H1 (cell line): ENCODE data around the gene CST11. TPM values are rescaled to one million over a fixed set of nuclear protein-coding genes. Genes with fewer than 3 reads are reported as not detected.

Experiments used
- CTCF ChIA-PET: fragments of 300-600 bp; sonication (Branson Sonifier 250); formaldehyde crosslinking; loops from one replicate; lab custom pipeline; 2021; ENCODE audit not compliant: partially characterized antibody; lab: Charles Lee
- POLR2A ChIA-PET: fragments of 300-600 bp; sonication (Branson Sonifier 250); formaldehyde crosslinking; loops from one replicate; lab custom pipeline; 2021; ENCODE audit warnings: inconsistent platforms; ENCODE audit not compliant: partially characterized antibody; lab: Charles Lee
- DNase-seq, 2 experiments: peaks; one replicate each; pipeline versions ENCODE4 v3.0.0 to v3.0.0-alpha.2; 2010 to 2022; ENCODE audit warnings: low spot score in 2 of 2, low read depth in 1 of 2, mixed read lengths in 1 of 2
- FAIRE-seq: peaks from 2 replicates; lab custom pipeline; 2011; peaks lifted over from hg19 to GRCh38; lab: Jason Lieb, UNC
- H2AFZ ChIP-seq: 2 replicates; pipeline ENCODE4 v1.8.1; 2012; ENCODE audit warnings: low read length, inconsistent platforms
- H2AK5ac ChIP-seq: 2 replicates; pipeline ENCODE4 v1.6.1; 2013; ENCODE audit warnings: low read depth, low read length
- H2BK120ac ChIP-seq: replicated peaks from 2 replicates; pipeline ENCODE3; 2013; ENCODE audit warnings: low read depth, low read length, inconsistent platforms
- H2BK12ac ChIP-seq: 2 replicates; pipeline ENCODE4 v1.6.1; 2013; ENCODE audit warnings: low read depth, low read length
- H2BK15ac ChIP-seq: 2 replicates; pipeline ENCODE4 v1.6.1; 2013; ENCODE audit warnings: low read length
- H2BK20ac ChIP-seq: 2 replicates; pipeline ENCODE4 v1.6.1; 2013; ENCODE audit warnings: low read length
- H2BK5ac ChIP-seq: 2 replicates; pipeline ENCODE4 v1.6.1; 2013; ENCODE audit warnings: low read depth, low read length
- H3K14ac ChIP-seq: 2 replicates; pipeline ENCODE4 v1.6.1; 2013; ENCODE audit warnings: inconsistent platforms; ENCODE audit not compliant: insufficient read length
- H3K18ac ChIP-seq: 2 replicates; pipeline ENCODE4 v1.6.1; 2013; ENCODE audit warnings: low read length; ENCODE audit errors: extremely low read depth
- H3K23ac ChIP-seq: 2 replicates; pipeline ENCODE4 v1.6.1; 2013; ENCODE audit warnings: inconsistent platforms; ENCODE audit not compliant: insufficient read length
- H3K23me2 ChIP-seq: 2 replicates; pipeline ENCODE4 v1.6.1; 2013; ENCODE audit warnings: low read depth, low read length
- H3K27ac ChIP-seq: 2 replicates; pipeline ENCODE4 v1.6.1; 2011; ENCODE audit warnings: low read depth, low read length, inconsistent platforms
- H3K27me3 ChIP-seq, 4 experiments: replicated peaks in 1 of 4; 1 replicate in 1 of 4; 2 replicates in 3 of 4; pipeline versions ENCODE4 v1.6.1 to v1.8.1; 2011 to 2013; ENCODE audit warnings: low read length in 3 of 4, mild to moderate bottlenecking in 3 of 4, inconsistent platforms in 2 of 4, mixed read lengths in 2 of 4, moderate library complexity in 1 of 4; ENCODE audit not compliant: control insufficient read depth in 3 of 4, insufficient read depth in 3 of 4; ENCODE audit errors: extremely low read depth in 1 of 4
- H3K36me3 ChIP-seq, 4 experiments: 2 replicates each; pipeline versions ENCODE4 v1.6.1 to v1.8.1; 2011 to 2013; ENCODE audit warnings: mild to moderate bottlenecking in 4 of 4, low read length in 3 of 4, moderate library complexity in 2 of 4, control low read depth in 1 of 4, inconsistent platforms in 1 of 4; ENCODE audit not compliant: insufficient read depth in 4 of 4, control insufficient read depth in 2 of 4
- H3K4ac ChIP-seq: replicated peaks from 2 replicates; pipeline ENCODE3; 2013; ENCODE audit warnings: low read length, low read depth, mixed read lengths, inconsistent platforms; ENCODE audit not compliant: insufficient read length
- H3K4me1 ChIP-seq, 4 experiments: replicated peaks in 1 of 4; 1 replicate in 1 of 4; 2 replicates in 3 of 4; pipeline versions ENCODE4 v1.6.1 to v1.8.1; 2011 to 2013; ENCODE audit warnings: low read length in 3 of 4, inconsistent platforms in 2 of 4, mixed read lengths in 1 of 4; ENCODE audit not compliant: insufficient read depth in 4 of 4, control insufficient read depth in 3 of 4
- H3K4me2 ChIP-seq, 2 experiments: 2 replicates each; pipeline versions ENCODE4 v1.6.1 to v1.8.1; 2011 to 2013; ENCODE audit warnings: low read depth in 2 of 2, low read length in 2 of 2, control low read depth in 1 of 2, inconsistent platforms in 1 of 2, mild to moderate bottlenecking in 1 of 2; ENCODE audit not compliant: insufficient read depth in 1 of 2
- H3K4me3 ChIP-seq, 4 experiments: fragments of 200-600, 300-600 bp in 1 of 4; sonication (generic), shearing (Covaris generic), sonication (Bioruptor Twin) in 1 of 4; 2 replicates each; pipeline versions ENCODE4 v1.5.1 to v1.8.1; 2011 to 2016; ENCODE audit warnings: low read length in 4 of 4, low read depth in 3 of 4, control low read depth in 2 of 4, inconsistent platforms in 2 of 4, mild to moderate bottlenecking in 2 of 4, mixed read lengths in 1 of 4, moderate library complexity in 1 of 4; ENCODE audit not compliant: insufficient read depth in 2 of 4; ENCODE audit errors: extremely low read depth in 1 of 4
- H3K56ac ChIP-seq: replicated peaks from 2 replicates; pipeline ENCODE3; 2013; ENCODE audit warnings: low read depth, mild to moderate bottlenecking, mixed read lengths, low read length, inconsistent platforms; ENCODE audit not compliant: insufficient read length
- H3K79me1 ChIP-seq: 2 replicates; pipeline ENCODE4 v1.6.1; 2013; ENCODE audit warnings: low read depth, low read length, control low read depth
- H3K79me2 ChIP-seq, 2 experiments: 2 replicates each; pipeline versions ENCODE4 v1.6.1 to v1.8.1; 2012 to 2013; ENCODE audit warnings: low read length in 2 of 2, mild to moderate bottlenecking in 2 of 2, inconsistent platforms in 1 of 2; ENCODE audit not compliant: insufficient read depth in 2 of 2, control insufficient read depth in 1 of 2
- H3K9ac ChIP-seq, 4 experiments: replicated peaks in 1 of 4; 1 replicate in 1 of 4; 2 replicates in 3 of 4; pipeline versions ENCODE4 v1.6.1 to v1.8.1; 2011 to 2013; ENCODE audit warnings: low read depth in 3 of 4, low read length in 3 of 4, control low read depth in 2 of 4, mild to moderate bottlenecking in 2 of 4, moderate library complexity in 2 of 4, inconsistent platforms in 1 of 4; ENCODE audit errors: extremely low read depth in 1 of 4
- H3K9me3 ChIP-seq, 2 experiments: 2 replicates each; pipeline versions ENCODE4 v1.6.1 to v1.8.1; 2012 to 2013; ENCODE audit warnings: mild to moderate bottlenecking in 2 of 2, moderate library complexity in 2 of 2, control low read depth in 1 of 2, inconsistent platforms in 1 of 2, low read depth in 1 of 2, low read length in 1 of 2, mixed read lengths in 1 of 2; ENCODE audit not compliant: insufficient read depth in 2 of 2
- H4K20me1 ChIP-seq, 2 experiments: replicated peaks in 1 of 2; 2 replicates each; pipeline versions ENCODE3 to v1.8.1; 2011 to 2013; ENCODE audit warnings: inconsistent platforms in 2 of 2, low read length in 2 of 2, mild to moderate bottlenecking in 1 of 2; ENCODE audit not compliant: insufficient read depth in 2 of 2, control insufficient read depth in 1 of 2
- H4K5ac ChIP-seq: 2 replicates; pipeline ENCODE4 v1.6.1; 2013; ENCODE audit warnings: low read length, low read depth, mixed read lengths, inconsistent platforms; ENCODE audit not compliant: insufficient read length
- H4K8ac ChIP-seq: 2 replicates; pipeline ENCODE4 v1.8.0; 2013; ENCODE audit warnings: mild to moderate bottlenecking, moderate library complexity, low read length, inconsistent platforms; ENCODE audit not compliant: insufficient read depth; ENCODE audit errors: extremely low read depth
- H4K91ac ChIP-seq: replicated peaks from 2 replicates; pipeline ENCODE3; 2013; ENCODE audit warnings: low read length, mixed read lengths, inconsistent platforms; ENCODE audit not compliant: insufficient read length
- CBX8 ChIP-seq: fragments of 300-800, 300-1000 bp; sonication (generic); IDR thresholded peaks from 2 replicates; pipeline ENCODE4 v1.7.1; 2016; ENCODE audit warnings: low read depth, low read length, borderline replicate concordance
- CHD2 ChIP-seq: IDR thresholded peaks from 2 replicates; pipeline ENCODE4 v1.6.1; 2012; ENCODE audit warnings: low read length, improper control_type of control experiment
- EGR1 ChIP-seq: IDR thresholded peaks from 2 replicates; pipeline ENCODE4 v1.6.1; 2011; ENCODE audit warnings: low read depth, low read length, borderline replicate concordance
- HDAC2 ChIP-seq, 2 experiments: fragments of 300-600 bp in 1 of 2; sonication (generic) in 1 of 2; IDR thresholded peaks; 2 replicates each; pipeline ENCODE4 v1.6.1; 2011 to 2012; ENCODE audit warnings: low read depth in 2 of 2, low read length in 2 of 2, mild to moderate bottlenecking in 2 of 2, moderate library complexity in 2 of 2, borderline replicate concordance in 1 of 2, inconsistent platforms in 1 of 2
- KDM5A ChIP-seq: fragments of 200-600 bp; IDR thresholded peaks from 2 replicates; pipeline ENCODE4 v1.7.1; 2012; ENCODE audit warnings: mild to moderate bottlenecking, low read length, inconsistent platforms, mixed read lengths
- PHF8 ChIP-seq: fragments of 200-600 bp; sonication (generic); conservative IDR thresholded peaks from 2 replicates; pipeline ENCODE4 v1.7.1; 2012; ENCODE audit warnings: low read depth, mild to moderate bottlenecking, inconsistent platforms, low read length, moderate library complexity
- POLR2A ChIP-seq, 2 experiments: IDR thresholded peaks; 1 replicate in 1 of 2; 2 replicates in 1 of 2; pipeline ENCODE4 v1.6.1; 2011; ENCODE audit warnings: low read depth in 2 of 2, low read length in 2 of 2, mild to moderate bottlenecking in 2 of 2; ENCODE audit errors: control extremely low read depth in 1 of 2
- RBBP5 ChIP-seq: IDR thresholded peaks from 2 replicates; pipeline ENCODE4 v1.7.1; 2012; ENCODE audit warnings: low read depth, mild to moderate bottlenecking, inconsistent platforms, low read length, moderate library complexity, borderline replicate concordance
- RNF2 ChIP-seq: fragments of 200-900, 300-1000 bp; sonication (generic); IDR thresholded peaks from 2 replicates; pipeline ENCODE4 v1.7.1; 2016; ENCODE audit warnings: borderline replicate concordance, low read depth, mild to moderate bottlenecking, antibody characterized with exemption, low read length; ENCODE audit not compliant: poor library complexity, severe bottlenecking; ENCODE audit errors: missing control alignments
- SUZ12 ChIP-seq: fragments of 200-600 bp; sonication (generic); IDR thresholded peaks from 2 replicates; pipeline ENCODE4 v1.6.1; 2012; ENCODE audit warnings: mild to moderate bottlenecking, inconsistent platforms, low read length, moderate library complexity, mixed read lengths
- WGBS, 2 experiments: shearing (Covaris generic) in 1 of 2; methylation state at CpG; one replicate each; pipeline versions ENCODE4 v1.1.6 to v1.1.7; 2013 to 2015; ENCODE audit warnings: low lambda C conversion rate in 2 of 2, mixed read lengths in 2 of 2, inconsistent platforms in 1 of 2, low coverage in 1 of 2, missing lambda C conversion rate in 1 of 2; ENCODE audit not compliant: insufficient replicate concordance in 2 of 2, insufficient coverage in 1 of 2, insufficient read length in 1 of 2; ENCODE audit errors: extremely low coverage in 1 of 2, missing lambda C conversion rate in 1 of 2; 5-methylcytosine and 5-hydroxymethylcytosine counted together
- polyA plus RNA-seq, 7 experiments: library from polyadenylated mRNA; depleted of rRNA in 3 of 7; stranded (reverse) in 5 of 7; unstranded in 2 of 7; fragments of >200 nt in 5 of 7; fragments of 200-250 nt in 2 of 7; gene quantifications; 1 replicate in 5 of 7; 2 replicates in 1 of 7; 4 replicates in 1 of 7; pipeline versions ENCODE4 v1.2.1 to v1.2.3, GENCODE V29; 2011 to 2013; ENCODE audit warnings: missing spikeins in 2 of 7, mixed read lengths in 2 of 7
- total RNA-seq: library from RNA; stranded (reverse); fragmentation: NEBNext Ultra II Directional; extraction: Animal tissue kit (Norgen Biotek cat#: 25700); gene quantifications from 2 replicates; pipeline ENCODE4 v1.2.1, GENCODE V29; 2021
- TF ChIP-seq, protein P1 (sequence below): IDR thresholded peaks from 2 replicates; pipeline ENCODE4 v1.6.1; 2012; ENCODE audit warnings: inconsistent platforms

Gene CST11
- total and polyA plus RNA-seq, 2 of the 8 experiments (the other 6 are each of a cell fraction or from before 2014, with no cell fraction given): 2.0 TPM; not detected in 1

DNA sequence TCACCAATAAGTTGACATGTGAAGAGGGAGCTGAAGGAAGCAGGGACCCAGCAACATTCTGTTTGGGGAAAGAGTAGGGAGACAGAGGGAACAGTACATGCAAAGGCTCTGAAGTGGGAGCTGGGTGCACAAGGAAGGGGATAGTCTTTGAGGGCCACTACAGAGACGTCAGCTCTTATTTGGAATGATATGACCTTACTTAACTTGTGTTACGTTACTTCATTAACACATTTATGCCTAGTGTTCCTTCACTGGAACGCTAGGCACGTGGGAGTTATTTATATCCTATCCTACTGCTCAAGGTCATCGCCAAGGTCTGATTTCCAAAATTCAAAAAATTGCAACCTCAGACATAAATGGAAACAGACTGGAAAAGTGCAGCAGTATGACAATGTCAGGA is 51.6 kb downstream of the CST11 start:
- H3K36me3 ChIP-seq: peaks cover 0 to 9% (median 1%) of the 10 kb centered on the region in 4 experiments; a peak in 3 of 8 replicates
- H2AFZ ChIP-seq: no peak overlapping the region
- no peak overlapping the region for H4K91ac ChIP-seq
- no peak overlapping the region for H2BK120ac ChIP-seq
- no peaks in the 10 kb centered on the region for H3K23me2 ChIP-seq
- peaks cover 0 to 5% of the 10 kb centered on the region in 2 experiments for H4K20me1 ChIP-seq
- H2AK5ac ChIP-seq: no peak overlapping the region
- H3K4me2 ChIP-seq: no peak overlapping the region
- CTCF ChIA-PET: interaction anchor here (1.8 to 2.5 kb wide), 2 partner anchors 15 to 18 kb away, joined by 4 to 5 read pairs; no protein-coding TSS in a partner anchor
- H3K4me1 ChIP-seq: peaks cover 0 to 3% (median 0%) of the 10 kb centered on the region in 4 experiments; a peak in 1 of 7 replicates
- H4K5ac ChIP-seq: no peak overlapping the region
- H3K9ac ChIP-seq: no peak overlapping the region
- H2BK5ac ChIP-seq: no peak overlapping the region
- H3K79me2 ChIP-seq: peaks cover 0 to 48% of the 10 kb centered on the region in 2 experiments; a peak in 3 of 4 replicates
- no peak for FAIRE-seq
- WGBS, 2 experiments: 88% methylated on average over 5 of the region's 5 CpGs; no CpG with 5 or more reads in 1 of the 2 experiments
- TF ChIP-seq, protein P1, sequence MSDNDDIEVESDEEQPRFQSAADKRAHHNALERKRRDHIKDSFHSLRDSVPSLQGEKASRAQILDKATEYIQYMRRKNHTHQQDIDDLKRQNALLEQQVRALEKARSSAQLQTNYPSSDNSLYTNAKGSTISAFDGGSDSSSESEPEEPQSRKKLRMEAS: no peak
- TF ChIP-seq KDM5A (no peak), PHF8 (no peak), CHD2 (no peak), EGR1 (no peak), HDAC2 (IDR thresholded peaks at IDR 0.05; ENCODE audit: borderline replicate concordance in 1 of 2, low read depth in 2 of 2, low read length in 2 of 2) (no peak), SUZ12 (no peak), CBX8 (no peak), RNF2 (no peak), POLR2A (IDR thresholded peaks at IDR 0.05; ENCODE audit: control extremely low read depth in 1 of 2, low read depth in 2 of 2, low read length in 2 of 2) (no peak), RBBP5 (no peak)
- TF ChIP-seq, all 59 proteins: peak for 0
- Histone ChIP-seq H3K27me3 (no peaks in the 10 kb centered on the region), H3K14ac (no peak overlapping the region), H2BK15ac (no peak overlapping the region), H3K23ac (no peak overlapping the region), H3K79me1 (peaks cover 7% of the 10 kb centered on the region), H3K4me3 (no peak overlapping the region), H2BK12ac (no peak overlapping the region), H3K9me3 (no peaks in the 10 kb centered on the region), H2BK20ac (no peak overlapping the region), H3K27ac (no peak overlapping the region), H3K18ac (no peak overlapping the region), H3K56ac (no peak overlapping the region), H3K4ac (no peak overlapping the region), H4K8ac (no peak overlapping the region)
- POLR2A ChIA-PET: interaction anchor here (1.0 to 1.6 kb wide), 2 partner anchors 9 to 10 kb away, joined by 3 to 4 read pairs; no protein-coding TSS in a partner anchor
- DNase-seq: no peak
